Peyer's patch (tissue), 4 donors: ENCODE measurements around the gene RERE. TPM values are rescaled to one million over a fixed set of nuclear protein-coding genes. Genes with fewer than 3 reads are reported as not detected.

ENCODE experiments used
- DNase-seq, 3 donors: peaks; one replicate each; pipeline ENCODE4 v3.0.0-alpha.2; 2017 to 2019
- H3K27ac ChIP-seq, 4 donors: fragments of 200-600 bp; sonication (generic); one replicate each; pipeline ENCODE4 v1.5.1; 2016 to 2019
- H3K27me3 ChIP-seq, 2 donors: fragments of 200-600 bp; sonication (generic); one replicate each; pipeline ENCODE4 v1.5.1; 2019
- H3K36me3 ChIP-seq, 3 donors: fragments of 200-600 bp; sonication (generic); one replicate each; pipeline ENCODE4 v1.5.1; 2016 to 2019
- H3K4me1 ChIP-seq, 4 donors: fragments of 200-600 bp; sonication (generic); one replicate each; pipeline ENCODE4 v1.5.1; 2016 to 2019
- H3K4me3 ChIP-seq, 4 donors: fragments of 200-600 bp; sonication (generic); 1 replicate in 3 of 4; 2 replicates in 1 of 4; pipeline ENCODE4 v1.5.1; 2016 to 2019; ENCODE audit warnings: mild to moderate bottlenecking in 1 of 4
- H3K9me3 ChIP-seq, 4 donors: fragments of 200-600 bp; sonication (generic); one replicate each; pipeline ENCODE4 v1.5.1; 2016 to 2019; ENCODE audit warnings: mild to moderate bottlenecking in 1 of 4
- CTCF ChIP-seq, 6 experiments: fragments of 450-650 bp in 4 of 6; fragments of 200-600 bp in 2 of 6; sonication (generic) in 1 of 6; IDR thresholded peaks; one replicate each; pipeline ENCODE4 v1.5.1; 2017 to 2019; ENCODE audit warnings: antibody characterized with exemption in 6 of 6, mild to moderate bottlenecking in 3 of 6, moderate library complexity in 1 of 6
- POLR2A ChIP-seq, 2 donors: fragments of 450-650 bp; IDR thresholded peaks; one replicate each; pipeline ENCODE4 v1.5.1; 2017; ENCODE audit warnings: antibody characterized with exemption in 2 of 2, mild to moderate bottlenecking in 2 of 2, moderate library complexity in 2 of 2
- total RNA-seq, 4 donors: library from RNA; depleted of rRNA; stranded (reverse); fragments of >200 nt; gene quantifications; one replicate each; pipeline ENCODE4 v1.1.0, GENCODE V29; 2016

The RERE gene
- total RNA-seq, 4 donors from 2014 or later: 98.5 to 528 (median 110) TPM

- Histone ChIP-seq H3K4me3 (no peak overlapping the region), H3K27me3 (no peaks in the 10 kb centered on the region), H3K9me3 (no peaks in the 10 kb centered on the region), H3K27ac (no peak overlapping the region), H3K36me3 (no peaks in the 10 kb centered on the region), H3K4me1 (peaks cover 0 to 12% (median 3%) of the 10 kb centered on the region in 4 donors)
- TF ChIP-seq CTCF (IDR thresholded peaks at IDR 0.05) (no peak), POLR2A (IDR thresholded peaks at IDR 0.05) (no peak)
- no peak for DNase-seq
Observed at GRCh38 chr1:8633741-8634501, 183.5 kb downstream of the RERE start.

GRCh38 chr1:8632102-8632501 lies 185.3 kb downstream of the RERE start:
- H3K27ac ChIP-seq: no peak overlapping the region
- TF ChIP-seq POLR2A (IDR thresholded peaks at IDR 0.05) (no peak), CTCF (IDR thresholded peaks at IDR 0.05) (no peak)
- H3K27me3 ChIP-seq: no peaks in the 10 kb centered on the region
- no peak overlapping the region for H3K4me3 ChIP-seq
- H3K36me3 ChIP-seq: no peaks in the 10 kb centered on the region
- H3K9me3 ChIP-seq: no peaks in the 10 kb centered on the region
- no peak for DNase-seq
- H3K4me1 ChIP-seq: peaks cover 0 to 16% (median 3%) of the 10 kb centered on the region in 4 donors

DNA sequence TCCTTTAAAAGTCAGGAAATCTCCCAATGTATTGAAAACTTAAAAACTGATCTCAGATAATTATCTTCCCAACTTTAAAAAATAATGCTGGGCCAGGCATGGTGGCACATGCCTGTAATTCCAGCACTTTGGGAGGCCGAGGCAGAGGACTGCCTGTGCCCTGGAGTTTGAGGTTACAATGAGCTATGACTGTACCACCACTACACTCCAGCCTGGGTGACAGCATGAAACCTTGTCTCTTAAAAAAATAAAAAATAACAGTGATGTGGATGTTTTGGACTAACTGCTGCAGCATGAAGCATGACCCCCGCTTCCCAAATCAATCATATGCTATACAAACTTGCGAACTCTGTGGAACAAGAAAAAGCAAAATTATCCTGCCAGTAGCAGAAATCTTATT lies 186.3 kb downstream of the RERE start:
- TF ChIP-seq CTCF (IDR thresholded peaks at IDR 0.05) (no peak), POLR2A (IDR thresholded peaks at IDR 0.05) (no peak)

DNA sequence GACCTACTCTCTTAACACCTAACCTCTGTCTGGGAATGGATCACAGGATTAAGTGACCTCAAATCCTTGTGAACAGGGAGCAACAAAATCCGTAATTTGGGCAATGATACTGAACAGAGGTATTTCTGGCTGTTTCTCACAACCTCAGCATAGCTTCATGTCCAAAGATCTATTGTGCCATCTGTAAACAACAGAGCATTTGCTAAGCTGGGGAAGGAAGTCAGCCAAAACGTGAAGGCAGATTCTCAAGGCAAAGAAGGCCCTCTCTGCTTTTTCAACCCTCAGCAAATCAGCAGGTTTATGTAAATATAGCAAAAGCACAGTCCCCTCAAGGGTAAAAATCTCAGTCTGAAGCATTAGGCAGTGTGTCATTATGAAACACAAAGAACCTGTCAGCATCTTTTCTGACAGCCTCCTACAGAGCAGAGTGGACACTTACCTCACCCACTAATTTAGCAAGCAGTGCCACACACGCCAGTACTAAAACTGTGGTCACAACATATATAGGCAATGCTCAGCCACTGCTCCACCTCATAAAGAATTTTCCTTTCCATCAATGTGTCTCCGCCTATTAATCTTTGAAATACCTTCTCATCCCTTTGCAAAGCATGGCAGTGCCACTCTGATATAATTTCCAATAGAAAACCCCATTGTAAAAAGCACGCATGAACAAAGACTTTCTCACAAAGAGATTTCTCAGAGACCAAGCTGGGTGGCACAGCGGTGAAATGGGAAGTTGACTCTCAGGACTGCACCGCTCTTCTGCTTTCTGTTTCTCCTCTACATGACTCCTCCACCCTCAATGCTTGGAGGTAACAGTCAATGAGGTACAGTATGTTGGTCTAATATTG lies 188.0 kb downstream of the RERE start:
- no peaks in the 10 kb centered on the region for H3K27me3 ChIP-seq
- H3K9me3 ChIP-seq: no peaks in the 10 kb centered on the region
- H3K27ac ChIP-seq: peak overlapping the region in 2 of 4 donors; percentile 30 to 43
- DNase-seq: peak in 2 of 3 donors; percentile 35 to 57
- no peaks in the 10 kb centered on the region for H3K36me3 ChIP-seq
- TF ChIP-seq CTCF (IDR thresholded peaks at IDR 0.05) (no peak), POLR2A (IDR thresholded peaks at IDR 0.05) (no peak)
- peaks cover 0 to 16% (median 3%) of the 10 kb centered on the region in 4 donors for H3K4me1 ChIP-seq
- H3K4me3 ChIP-seq: no peak overlapping the region

More for the DNA sequence above, 186.3 kb downstream of the RERE start:
- no peak for DNase-seq
- H3K4me1 ChIP-seq: peaks cover 0 to 16% (median 3%) of the 10 kb centered on the region in 4 donors
- no peaks in the 10 kb centered on the region for H3K36me3 ChIP-seq
- no peaks in the 10 kb centered on the region for H3K27me3 ChIP-seq
- no peak overlapping the region for H3K4me3 ChIP-seq
- no peak overlapping the region for H3K27ac ChIP-seq
- H3K9me3 ChIP-seq: no peaks in the 10 kb centered on the region

- TF ChIP-seq POLR2A (IDR thresholded peaks at IDR 0.05) (no peak), CTCF (IDR thresholded peaks at IDR 0.05) (no peak)
- H3K4me3 ChIP-seq: no peak overlapping the region
- no peaks in the 10 kb centered on the region for H3K27me3 ChIP-seq
- peak overlapping the region in 2 of 4 donors; percentile 30 to 43 for H3K27ac ChIP-seq
- H3K9me3 ChIP-seq: no peaks in the 10 kb centered on the region
- H3K36me3 ChIP-seq: no peaks in the 10 kb centered on the region
- peaks cover 0 to 16% (median 3%) of the 10 kb centered on the region in 4 donors for H3K4me1 ChIP-seq
- no peak for DNase-seq
Observed at GRCh38 chr1:8628606-8629005, 188.8 kb downstream of the RERE start.
